Activated naive CD8-positive, alpha-beta T cell treated with anti-CD3 and anti-CD28 coated beads, Interleukin-2, amount 10 ng/mL, durations not matched to agents 7 days and 5 days (primary cell): ENCODE results near the gene ZNF772. TPM values are rescaled to one million over a fixed set of nuclear protein-coding genes. Genes with fewer than 3 reads are reported as not detected.

Experiments used
- ATAC-seq: fragments of 150-1000 bp; cut with Tn5 transposase; one replicate; pipeline ENCODE4 v1.10.0; 2021; ENCODE audit warnings: low read depth, moderate library complexity
- POLR2A ChIA-PET: fragments of 350-600 bp; sonication (Branson Sonifier 250); formaldehyde crosslinking; loops from one replicate; lab custom pipeline; 2021; ENCODE audit warnings: antibody characterized with exemption; lab: Charles Lee
- DNase-seq: peaks from one replicate; pipeline ENCODE4 v3.0.0; 2021
- H3K27ac Mint-ChIP-seq: one replicate; pipeline ENCODE4 v1.8.0; 2022; ENCODE audit warnings: mild to moderate bottlenecking, mixed read lengths
- H3K27me3 Mint-ChIP-seq: one replicate; pipeline ENCODE4 v1.8.0; 2022; ENCODE audit warnings: mild to moderate bottlenecking, moderate library complexity, mixed read lengths
- H3K36me3 Mint-ChIP-seq: one replicate; pipeline ENCODE4 v1.8.0; 2021; ENCODE audit warnings: mild to moderate bottlenecking, mixed read lengths
- H3K4me1 Mint-ChIP-seq: one replicate; pipeline ENCODE4 v1.8.0; 2021; ENCODE audit warnings: mixed read lengths
- H3K4me3 Mint-ChIP-seq: one replicate; pipeline ENCODE4 v1.8.0; 2022; ENCODE audit warnings: mild to moderate bottlenecking, moderate library complexity, mixed read lengths
- H3K9me3 Mint-ChIP-seq: one replicate; pipeline ENCODE4 v1.8.0; 2021; ENCODE audit warnings: mixed read lengths
- total RNA-seq, 2 experiments: library from RNA; stranded (reverse); gene quantifications; one replicate each; pipeline ENCODE4 v1.2.3, GENCODE V29; 2021

The ZNF772 gene
- total RNA-seq, 2 experiments from 2014 or later: 13.7 to 13.8 TPM

- no peak for ATAC-seq
- Mint-ChIP-seq H3K4me3 (no peak overlapping the region), H3K27me3 (no peaks in the 10 kb centered on the region), H3K4me1 (no peaks in the 10 kb centered on the region), H3K27ac (no peak overlapping the region), H3K36me3 (peaks cover 32% of the 10 kb centered on the region), H3K9me3 (peaks cover 37% of the 10 kb centered on the region)
- DNase-seq: no peak
- POLR2A ChIA-PET: no interaction called here
These were observed 10.9 kb downstream of the ZNF772 start for GRCh38 chr19:57466489-57466888.

GRCh38 chr19:57465680-57466381 is 11.5 kb downstream of the ZNF772 start:
- Mint-ChIP-seq H3K36me3 (peaks cover 27% of the 10 kb centered on the region), H3K9me3 (peaks cover 34% of the 10 kb centered on the region), H3K4me3 (no peak overlapping the region), H3K27me3 (no peaks in the 10 kb centered on the region), H3K4me1 (no peaks in the 10 kb centered on the region), H3K27ac (no peak overlapping the region)
- POLR2A ChIA-PET: no interaction called here
- peak; percentile 52 for ATAC-seq
- no peak for DNase-seq

GRCh38 chr19:57452307-57452706 is 25.1 kb downstream of the ZNF772 start:
- peaks cover 22% of the 10 kb centered on the region for H3K9me3 Mint-ChIP-seq
- POLR2A ChIA-PET: no interaction called here
- DNase-seq (no peak), ATAC-seq (no peak)
- H3K36me3 Mint-ChIP-seq: peaks cover 32% of the 10 kb centered on the region
- H3K27me3 Mint-ChIP-seq: no peaks in the 10 kb centered on the region
- H3K4me3 Mint-ChIP-seq: no peak overlapping the region
- no peak overlapping the region for H3K27ac Mint-ChIP-seq
- no peaks in the 10 kb centered on the region for H3K4me1 Mint-ChIP-seq

DNA sequence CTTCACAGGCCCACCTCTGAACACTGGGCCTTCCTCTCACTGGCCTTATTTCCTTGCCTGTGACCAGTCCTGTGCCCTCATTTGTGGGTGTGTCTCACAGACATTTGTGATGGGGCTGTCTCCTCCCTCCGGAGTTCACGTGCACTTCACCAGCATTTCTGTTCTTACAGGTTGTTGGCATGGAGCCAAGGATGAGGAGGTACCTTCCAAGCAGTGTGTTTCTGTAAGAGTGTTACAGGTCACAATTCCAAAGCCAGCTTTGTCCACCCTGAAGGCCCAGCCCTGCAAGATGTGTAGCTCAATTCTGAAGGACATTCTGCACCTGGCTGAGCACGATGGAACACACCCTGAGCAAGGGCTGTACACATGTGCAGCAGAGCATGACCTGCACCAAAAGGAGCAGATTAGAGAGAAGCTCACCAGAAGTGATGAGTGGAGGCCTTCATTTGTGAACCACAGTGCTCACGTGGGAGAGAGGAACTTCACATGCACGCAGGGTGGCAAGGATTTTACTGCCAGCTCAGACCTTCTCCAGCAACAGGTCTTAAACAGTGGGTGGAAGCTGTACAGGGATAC is 34.2 kb downstream of the ZNF772 start:
- H3K27ac Mint-ChIP-seq: no peak overlapping the region
- H3K4me1 Mint-ChIP-seq: no peaks in the 10 kb centered on the region
- H3K36me3 Mint-ChIP-seq: peaks cover 72% of the 10 kb centered on the region
- POLR2A ChIA-PET: no interaction called here
- H3K9me3 Mint-ChIP-seq: peaks cover 39% of the 10 kb centered on the region
- ATAC-seq (no peak), DNase-seq (no peak)
- H3K27me3 Mint-ChIP-seq: no peaks in the 10 kb centered on the region
- H3K4me3 Mint-ChIP-seq: no peak overlapping the region

- Mint-ChIP-seq H3K27ac (no peak overlapping the region), H3K27me3 (no peaks in the 10 kb centered on the region), H3K4me1 (no peaks in the 10 kb centered on the region), H3K36me3 (peaks cover 77% of the 10 kb centered on the region), H3K4me3 (no peak overlapping the region), H3K9me3 (peaks cover 39% of the 10 kb centered on the region)
- DNase-seq (no peak), ATAC-seq (no peak)
- POLR2A ChIA-PET: no interaction called here
These were observed 35.2 kb downstream of the ZNF772 start for GRCh38 chr19:57441979-57442752.

DNA sequence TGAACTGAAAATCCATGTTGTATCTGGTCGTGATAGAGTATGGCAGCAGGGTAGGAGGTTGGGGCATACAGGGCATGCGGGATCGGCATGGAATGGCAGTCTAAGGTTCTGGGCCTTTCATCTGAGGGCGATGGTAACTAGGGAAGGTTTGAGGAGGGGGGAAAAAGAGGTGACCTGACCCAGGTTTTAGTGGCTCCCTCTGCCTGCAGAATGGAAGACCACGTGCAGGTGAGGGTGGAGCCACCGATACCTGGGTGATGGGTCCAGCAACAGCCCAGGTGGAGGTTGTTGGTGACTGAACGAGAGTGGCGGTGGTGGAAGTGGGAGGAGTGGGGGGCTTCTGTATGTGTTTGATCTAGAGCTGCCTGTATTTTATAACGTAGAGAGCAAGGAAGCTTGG is 38.4 kb downstream of the ZNF772 start:
- no peak overlapping the region for H3K4me3 Mint-ChIP-seq

DNA sequence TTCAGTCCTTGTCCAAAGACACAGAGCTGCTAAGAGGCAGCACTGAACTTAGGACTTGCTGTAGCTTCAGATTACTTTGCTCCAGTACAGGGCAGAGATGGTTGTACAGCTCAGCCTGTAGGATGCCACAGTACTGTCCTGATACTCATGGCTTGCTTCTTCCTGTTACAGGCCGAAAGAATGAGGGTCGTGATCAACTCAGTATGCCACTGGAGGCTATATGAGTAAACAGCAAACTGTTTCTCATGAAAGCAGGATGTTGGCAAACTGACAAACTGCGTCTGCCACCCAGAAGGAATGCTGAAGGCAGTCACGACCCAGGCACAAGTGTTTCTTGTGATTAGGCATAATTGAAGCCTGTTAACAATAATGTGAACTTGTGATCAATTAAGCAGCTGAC is 39.4 kb downstream of the ZNF772 start:
- peaks cover 58% of the 10 kb centered on the region for H3K36me3 Mint-ChIP-seq
- H3K27ac Mint-ChIP-seq: no peak overlapping the region
- H3K4me3 Mint-ChIP-seq: no peak overlapping the region
- DNase-seq: no peak
- no peaks in the 10 kb centered on the region for H3K27me3 Mint-ChIP-seq
- H3K4me1 Mint-ChIP-seq: peaks cover 20% of the 10 kb centered on the region
- H3K9me3 Mint-ChIP-seq: peaks cover 30% of the 10 kb centered on the region
- no peak for ATAC-seq
- POLR2A ChIA-PET: no interaction called here

More for the DNA sequence above, 38.4 kb downstream of the ZNF772 start:
- ATAC-seq: no peak
- peaks cover 30% of the 10 kb centered on the region for H3K9me3 Mint-ChIP-seq
- DNase-seq: no peak
- peaks cover 20% of the 10 kb centered on the region for H3K4me1 Mint-ChIP-seq
- peaks cover 66% of the 10 kb centered on the region for H3K36me3 Mint-ChIP-seq
- H3K27ac Mint-ChIP-seq: no peak overlapping the region
- H3K27me3 Mint-ChIP-seq: no peaks in the 10 kb centered on the region
- POLR2A ChIA-PET: no interaction called here

DNA sequence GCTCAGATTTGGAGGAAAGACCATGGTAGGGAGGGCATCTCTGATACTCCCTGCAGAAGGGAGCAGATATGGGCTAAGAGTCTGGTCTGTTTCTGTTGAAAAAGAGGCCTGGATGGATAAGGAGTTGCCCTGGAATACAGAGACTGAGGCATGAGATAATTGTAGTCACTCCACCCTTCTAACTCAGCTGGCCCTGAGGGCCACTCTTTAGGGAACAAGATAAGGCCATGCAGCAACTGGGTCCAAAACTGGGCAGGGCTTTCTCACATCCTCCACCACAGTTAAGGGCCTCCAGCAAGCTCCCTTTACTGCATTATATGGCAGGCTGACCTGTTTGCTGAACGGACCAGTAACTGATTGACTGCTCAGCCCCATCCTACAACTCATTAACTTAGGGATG is 40.9 kb downstream of the ZNF772 start:
- Mint-ChIP-seq H3K4me3 (peak overlapping the region; percentile 91), H3K27ac (peak overlapping the region; percentile 86), H3K27me3 (no peaks in the 10 kb centered on the region), H3K4me1 (peaks cover 20% of the 10 kb centered on the region), H3K9me3 (peaks cover 28% of the 10 kb centered on the region), H3K36me3 (peaks cover 49% of the 10 kb centered on the region)
- DNase-seq (no peak), ATAC-seq (no peak)
- POLR2A ChIA-PET: interaction anchor here (1.0 to 1.6 kb wide), 4 partner anchors 41 to 148 kb away, joined by 3 to 5 read pairs (median 4); partner anchors contain the start of genes TRAPPC2B, ZIK1, ZNF547 and ZNF548

GRCh38 chr19:57435062-57435978 is 42.0 kb downstream of the ZNF772 start, which contains the start of gene ZNF749:
Gene ZNF749 (plus strand): TSS chr19:57435325. CDS start chr19:57435579, 254 bp downstream.
- ATAC-seq (peak; percentile 97), DNase-seq (peak; percentile 89)
- peak within 1 kb of the TSS; percentile 91 for H3K4me3 Mint-ChIP-seq
- POLR2A ChIA-PET: interaction anchor here (0.7 to 1.6 kb wide), 6 partner anchors 42 to 452 kb away, joined by 3 to 6 read pairs (median 4); partner anchors contain the start of genes TRAPPC2B, ZIK1, ZNF547 and ZNF548
- peaks cover 20% of the 10 kb centered on the region for H3K4me1 Mint-ChIP-seq
- H3K36me3 Mint-ChIP-seq: peaks cover 45% of the 10 kb centered on the region
- H3K27ac Mint-ChIP-seq: peak within 1 kb of the TSS; percentile 86
- H3K27me3 Mint-ChIP-seq: no peaks in the 10 kb centered on the region
- H3K9me3 Mint-ChIP-seq: peaks cover 24% of the 10 kb centered on the region

DNA sequence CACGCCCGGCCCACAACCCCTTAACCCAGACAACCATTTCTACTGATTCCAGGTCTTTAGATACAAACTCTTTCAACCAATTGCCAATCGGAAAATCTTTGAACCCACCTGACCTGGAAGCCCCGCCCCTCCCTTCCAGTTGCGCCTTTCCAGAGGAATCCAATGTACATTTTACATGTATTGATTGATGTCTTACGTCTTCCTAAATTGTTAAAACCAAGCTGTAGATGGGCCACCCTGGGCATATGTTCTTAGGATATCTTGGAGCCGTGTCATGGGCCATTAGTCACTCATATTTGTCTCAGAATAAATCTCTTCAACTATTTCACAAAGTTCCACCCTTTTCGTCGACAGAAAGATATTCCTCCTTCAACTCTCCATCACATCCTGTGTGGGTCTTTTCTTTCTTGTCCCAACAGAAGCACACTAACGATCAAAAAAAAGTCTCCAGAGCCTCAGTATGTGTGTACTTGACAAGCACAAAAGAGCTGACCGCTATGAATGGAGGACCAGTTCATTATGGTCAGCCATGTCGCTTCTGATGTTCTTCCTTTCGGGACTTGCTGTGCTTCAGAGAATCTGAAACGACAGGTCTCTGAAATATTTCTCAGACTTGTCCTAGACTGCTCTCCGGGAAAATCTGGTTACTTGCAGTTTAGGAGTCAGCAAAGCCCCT is 42.8 kb downstream of the ZNF772 start:
- POLR2A ChIA-PET: interaction anchor here (0.7 to 1.0 kb wide), 2 partner anchors 45 to 274 kb away, joined by 3 to 6 read pairs; partner anchors contain the start of gene ZNF548
- H3K27ac Mint-ChIP-seq: peak overlapping the region; percentile 86
- H3K4me3 Mint-ChIP-seq: peak overlapping the region; percentile 91
- ATAC-seq: peak; percentile 15
- peaks cover 18% of the 10 kb centered on the region for H3K9me3 Mint-ChIP-seq
- no peak for DNase-seq
- no peaks in the 10 kb centered on the region for H3K27me3 Mint-ChIP-seq
- H3K4me1 Mint-ChIP-seq: peaks cover 20% of the 10 kb centered on the region
- peaks cover 40% of the 10 kb centered on the region for H3K36me3 Mint-ChIP-seq

GRCh38 chr19:57421037-57421436 is 56.3 kb downstream of the ZNF772 start:
- Mint-ChIP-seq H3K27me3 (no peaks in the 10 kb centered on the region), H3K4me3 (no peak overlapping the region), H3K27ac (no peak overlapping the region), H3K9me3 (peaks cover 34% of the 10 kb centered on the region), H3K36me3 (peaks cover 59% of the 10 kb centered on the region), H3K4me1 (peaks cover 4% of the 10 kb centered on the region)
- ATAC-seq (no peak), DNase-seq (no peak)
- POLR2A ChIA-PET: no interaction called here

- DNase-seq: no peak
- ATAC-seq: no peak
- H3K27me3 Mint-ChIP-seq: no peaks in the 10 kb centered on the region
- POLR2A ChIA-PET: no interaction called here
- H3K27ac Mint-ChIP-seq: no peak overlapping the region
- H3K9me3 Mint-ChIP-seq: peaks cover 39% of the 10 kb centered on the region
- peaks cover 71% of the 10 kb centered on the region for H3K36me3 Mint-ChIP-seq
- no peak overlapping the region for H3K4me3 Mint-ChIP-seq
- H3K4me1 Mint-ChIP-seq: peaks cover 4% of the 10 kb centered on the region
These were observed 57.9 kb downstream of the ZNF772 start for GRCh38 chr19:57419439-57419838.
